NCI-H69 (cell line): ENCODE results near the gene JMJD4.
A peak's percentile ranks its signal among the peaks of the same experiment; 100 is the strongest.

Experiments
- DNase-seq: peaks from one replicate; lab custom pipeline; 2025; lab: John Stamatoyannopoulos, UW

The JMJD4 gene, protein sequence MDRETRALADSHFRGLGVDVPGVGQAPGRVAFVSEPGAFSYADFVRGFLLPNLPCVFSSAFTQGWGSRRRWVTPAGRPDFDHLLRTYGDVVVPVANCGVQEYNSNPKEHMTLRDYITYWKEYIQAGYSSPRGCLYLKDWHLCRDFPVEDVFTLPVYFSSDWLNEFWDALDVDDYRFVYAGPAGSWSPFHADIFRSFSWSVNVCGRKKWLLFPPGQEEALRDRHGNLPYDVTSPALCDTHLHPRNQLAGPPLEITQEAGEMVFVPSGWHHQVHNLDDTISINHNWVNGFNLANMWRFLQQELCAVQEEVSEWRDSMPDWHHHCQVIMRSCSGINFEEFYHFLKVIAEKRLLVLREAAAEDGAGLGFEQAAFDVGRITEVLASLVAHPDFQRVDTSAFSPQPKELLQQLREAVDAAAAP

DNA sequence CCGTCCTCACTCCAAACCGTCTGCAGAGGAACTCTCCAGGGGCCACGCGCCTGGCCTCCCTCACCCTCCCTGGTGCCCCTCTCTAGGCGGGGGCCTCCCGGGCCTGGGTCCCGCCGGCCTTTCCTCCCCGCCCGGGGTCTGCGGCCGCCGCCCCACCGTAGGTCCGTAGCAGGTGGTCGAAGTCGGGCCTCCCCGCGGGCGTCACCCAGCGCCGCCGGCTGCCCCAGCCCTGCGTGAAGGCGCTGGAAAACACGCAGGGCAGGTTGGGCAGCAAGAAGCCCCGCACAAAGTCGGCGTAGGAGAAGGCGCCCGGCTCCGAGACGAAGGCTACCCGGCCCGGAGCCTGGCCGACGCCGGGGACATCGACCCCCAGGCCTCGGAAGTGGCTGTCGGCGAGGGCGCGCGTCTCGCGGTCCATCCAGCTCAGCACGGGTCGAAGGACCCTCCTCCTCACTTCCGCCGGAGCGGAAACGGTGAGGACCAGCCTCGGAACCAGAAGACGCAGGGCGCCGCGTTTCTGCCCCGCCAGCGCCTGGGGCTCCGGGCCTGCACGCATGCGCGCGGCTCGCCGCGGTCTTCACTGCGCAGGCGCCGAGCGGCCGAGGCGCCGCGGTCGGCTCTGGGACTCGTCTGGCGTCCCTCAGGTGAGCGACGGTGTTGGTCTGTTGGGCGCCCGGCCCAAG lies at the start of gene JMJD4, which contains the start of gene SNAP47:
Gene JMJD4, minus strand, starts transcription at position 447 of the 683 bp plus-strand sequence. Its CDS starts 29 bp downstream, at position 418.
Gene SNAP47, plus strand, starts transcription at position 580 of the 683 bp plus-strand sequence. CDS start 12,302 bp downstream, outside the sequence.
- DNase-seq = peak; percentile 97

DNA sequence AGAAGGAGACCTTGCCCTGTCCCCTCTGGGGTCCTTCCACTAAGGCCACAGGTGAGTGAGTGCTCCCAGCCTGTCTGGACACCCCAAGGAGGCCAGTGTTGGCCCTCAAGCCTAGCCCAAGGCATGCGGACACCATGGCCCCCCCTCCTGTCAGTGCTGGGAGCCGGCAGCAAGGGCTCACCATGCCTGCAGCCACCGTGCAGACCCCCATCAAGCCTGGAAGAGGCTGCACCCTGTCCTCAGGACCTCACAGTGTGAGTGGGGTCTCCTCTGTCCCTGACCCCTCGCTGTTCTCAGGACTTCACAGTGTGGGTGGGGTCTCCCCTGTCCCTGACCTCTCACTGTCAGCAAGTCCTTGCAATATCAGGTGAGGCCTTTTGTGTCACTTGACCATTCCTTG lies 47.1 kb upstream of the JMJD4 start:
- DNase-seq = no peak

DNA sequence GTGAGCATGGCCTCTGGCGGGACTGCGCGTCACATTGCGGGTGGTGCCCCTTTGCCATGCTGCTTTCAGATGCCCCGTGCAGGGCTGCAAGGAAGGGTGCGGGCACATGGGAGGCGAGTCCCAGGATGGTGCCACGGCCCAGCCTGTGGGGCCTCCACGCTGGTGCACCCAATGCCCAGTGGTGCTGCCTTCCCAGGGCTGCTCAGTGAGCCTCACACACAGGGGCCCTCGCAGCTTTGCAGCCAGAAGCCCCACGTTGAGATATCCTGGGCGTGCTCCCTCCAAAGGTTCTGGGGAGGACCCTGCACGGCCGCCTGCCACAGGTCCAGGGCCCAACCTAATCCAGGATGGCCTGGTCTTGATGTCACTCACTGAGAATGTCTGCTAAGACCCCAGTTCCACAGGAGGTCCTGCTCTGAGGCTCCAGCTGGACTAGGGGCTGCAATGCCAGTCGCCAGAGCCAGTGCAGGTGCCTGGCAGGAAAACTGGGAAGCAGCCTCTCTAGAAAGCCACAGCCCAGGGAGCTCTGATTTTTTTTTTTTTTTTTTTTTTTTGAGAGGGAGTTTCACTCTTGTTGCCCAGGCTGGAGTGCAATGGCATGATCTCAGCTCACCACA lies 46.3 kb upstream of the JMJD4 start:
- no peak for DNase-seq

DNA sequence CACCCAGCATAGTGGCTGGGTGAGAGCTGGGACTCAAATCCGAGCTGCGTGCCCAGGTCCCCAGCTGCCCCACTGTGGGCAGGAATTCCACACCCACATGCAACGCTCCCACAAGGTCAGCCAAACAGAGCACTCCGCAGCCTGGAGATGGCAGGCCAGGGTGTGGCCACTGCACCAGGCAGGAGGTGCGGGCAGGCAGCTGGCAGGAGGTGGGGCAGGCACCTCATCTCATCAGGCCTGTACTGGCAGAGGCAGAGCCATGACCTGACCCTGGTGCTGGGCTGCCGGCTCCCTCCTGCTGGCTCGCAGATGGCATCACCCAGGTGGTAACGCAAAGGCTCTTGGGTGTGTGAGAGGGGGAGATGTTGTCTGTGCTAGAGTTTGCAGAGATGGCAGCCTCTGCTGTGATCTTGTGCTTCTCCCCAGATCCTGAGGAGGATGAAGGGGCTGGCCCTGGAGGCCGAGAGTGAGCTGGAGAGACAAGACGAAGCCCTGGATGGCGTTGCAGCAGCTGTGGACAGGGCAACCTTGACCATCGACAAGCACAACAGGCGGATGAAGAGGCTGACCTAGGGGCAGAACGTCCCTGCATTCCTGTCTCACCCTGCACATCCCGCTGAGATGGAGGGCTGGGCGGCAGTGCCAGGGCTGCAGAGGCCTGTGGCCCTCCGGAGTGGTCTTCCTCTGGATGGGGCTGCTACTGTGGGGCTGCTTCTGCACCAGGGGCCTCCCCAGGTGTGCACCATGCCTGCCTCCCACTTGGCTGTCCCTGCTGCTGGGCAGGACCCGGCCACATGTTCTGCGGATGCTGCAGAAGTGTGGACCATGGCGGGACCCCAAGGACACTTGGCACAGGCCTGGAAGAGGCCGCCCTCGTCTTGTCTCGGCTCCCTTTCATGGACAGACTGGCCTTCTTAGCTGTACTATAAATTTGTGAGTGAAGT lies 45.3 kb upstream of the JMJD4 start:
- DNase-seq = peak; percentile 94

DNA sequence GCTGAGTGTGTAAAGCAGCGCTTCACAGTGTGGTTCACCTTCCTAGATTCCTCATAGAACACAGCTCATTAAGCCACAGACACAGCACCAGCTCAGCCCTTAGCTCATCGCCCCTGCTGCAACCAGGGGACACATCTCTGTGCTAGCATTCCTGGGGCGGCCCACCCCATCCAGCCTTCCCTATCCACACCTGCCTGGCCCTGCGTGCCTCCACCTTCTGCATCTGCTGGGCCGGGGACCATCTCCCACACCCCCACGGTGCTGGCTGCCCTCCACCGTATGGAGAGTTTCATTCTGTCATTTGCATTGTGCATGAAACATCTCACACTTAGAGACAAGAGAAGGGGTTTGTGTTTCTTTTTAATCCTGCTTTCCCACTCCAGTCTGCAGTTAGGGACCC lies 44.6 kb upstream of the JMJD4 start:
- peak; percentile 56 for DNase-seq

DNA sequence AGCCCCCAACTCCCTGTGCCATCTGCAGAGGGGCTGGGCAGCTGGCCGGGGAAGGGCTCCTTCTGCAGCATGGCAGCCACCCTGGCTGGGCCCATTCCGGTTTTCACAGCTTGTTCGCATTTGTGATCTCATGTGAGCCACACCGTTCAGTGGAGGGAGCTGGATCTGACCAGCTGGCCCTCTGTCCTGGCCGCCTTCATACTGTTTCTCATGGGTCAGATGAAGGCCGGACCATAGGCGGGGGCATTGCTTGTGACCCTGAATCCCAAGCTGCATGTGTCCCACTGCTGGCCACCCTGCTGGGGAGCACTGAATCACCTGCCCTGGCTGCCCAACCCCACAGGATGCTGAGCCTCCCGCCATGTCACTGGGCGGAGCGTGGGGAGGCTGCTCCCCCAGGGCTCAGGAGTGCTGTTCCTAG lies 43.9 kb upstream of the JMJD4 start:
- DNase-seq = peak; percentile 77

DNA sequence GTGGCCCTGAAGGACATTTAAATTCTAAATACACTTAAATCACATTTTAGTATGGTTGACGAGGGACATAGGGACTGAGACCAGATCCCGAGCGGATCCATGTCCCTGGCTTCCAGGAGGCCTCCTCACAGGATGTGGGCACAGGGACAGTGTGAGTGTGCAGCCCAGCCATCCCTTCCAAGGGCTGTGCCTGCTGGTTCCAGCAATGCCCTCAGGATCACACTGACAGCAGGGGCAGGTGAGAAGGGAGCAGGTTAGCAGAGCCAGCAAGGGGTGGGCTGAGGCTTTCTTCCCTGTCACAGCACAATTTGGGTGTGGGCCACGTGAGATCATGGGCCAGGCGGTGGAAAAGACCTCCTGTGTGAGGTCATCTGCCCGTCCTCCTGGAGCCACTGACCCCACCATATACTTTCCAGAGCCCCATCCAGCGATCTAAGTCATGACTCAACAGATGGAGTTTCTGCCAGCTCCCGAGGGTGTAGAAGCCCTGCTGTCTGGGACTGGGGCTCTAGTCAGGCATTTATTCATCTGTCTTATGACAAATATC lies 43.4 kb upstream of the JMJD4 start:
- DNase-seq = peak; percentile 94

DNA sequence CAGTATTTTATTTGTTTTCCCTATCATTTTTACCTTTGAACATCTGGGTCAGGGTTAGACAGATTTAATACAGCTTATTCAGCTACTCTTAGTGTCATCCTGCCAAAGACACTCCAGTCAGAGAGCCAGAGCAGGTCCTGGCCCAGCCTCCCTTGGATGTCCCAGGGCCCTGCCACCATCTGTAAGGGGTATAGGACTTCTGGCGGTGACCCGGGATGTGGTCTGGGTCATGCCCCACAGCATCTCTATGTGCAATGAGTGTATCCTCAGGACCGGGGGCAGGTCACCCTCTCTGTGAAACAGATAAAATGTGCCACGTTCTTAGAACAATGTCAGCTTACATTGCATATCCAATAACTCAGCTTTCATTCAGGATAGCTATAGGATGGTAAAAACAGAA lies 42.5 kb upstream of the JMJD4 start:
- no peak for DNase-seq

DNA sequence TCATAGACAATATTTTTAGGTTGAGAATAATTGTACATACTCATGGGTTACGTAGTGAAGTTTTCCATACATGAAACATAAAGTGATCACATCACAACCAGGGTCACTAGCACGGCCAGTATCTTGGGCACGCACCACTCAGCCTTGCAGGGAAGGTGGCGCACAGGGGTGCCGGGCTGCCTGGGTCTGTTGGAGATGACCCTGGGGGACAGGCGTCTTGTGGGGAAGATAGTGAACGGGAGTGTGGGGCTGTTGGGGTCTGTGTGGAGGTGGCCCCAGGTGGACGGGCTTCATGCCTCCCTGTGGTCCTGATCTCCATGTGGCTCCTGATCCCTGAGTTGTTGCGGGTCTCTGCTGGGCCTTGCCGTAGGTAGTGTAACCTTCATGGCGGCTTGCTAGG lies 42.1 kb upstream of the JMJD4 start:
- no peak for DNase-seq

DNA sequence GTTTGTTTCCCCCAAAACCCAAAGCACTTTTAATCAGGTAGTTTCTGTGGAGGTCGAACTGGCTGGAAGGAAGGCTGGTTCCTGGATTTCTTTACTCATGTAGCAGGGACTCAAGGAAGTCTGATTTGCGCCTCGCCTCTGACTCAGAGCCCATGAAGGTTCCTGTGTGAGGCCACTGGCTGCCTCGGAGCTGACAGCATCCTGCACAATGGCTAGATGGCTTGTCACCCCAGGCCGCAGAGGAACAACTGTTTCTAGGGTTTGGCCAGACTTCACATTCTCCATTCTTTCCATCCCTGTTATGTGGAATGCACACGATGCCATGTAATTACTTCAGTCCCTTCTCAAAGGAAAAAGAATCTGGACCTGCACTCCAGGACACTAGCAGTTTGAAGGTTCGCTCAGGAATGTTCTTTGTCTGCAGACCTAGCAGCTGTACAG lies 41.2 kb upstream of the JMJD4 start:
- no peak for DNase-seq

DNA sequence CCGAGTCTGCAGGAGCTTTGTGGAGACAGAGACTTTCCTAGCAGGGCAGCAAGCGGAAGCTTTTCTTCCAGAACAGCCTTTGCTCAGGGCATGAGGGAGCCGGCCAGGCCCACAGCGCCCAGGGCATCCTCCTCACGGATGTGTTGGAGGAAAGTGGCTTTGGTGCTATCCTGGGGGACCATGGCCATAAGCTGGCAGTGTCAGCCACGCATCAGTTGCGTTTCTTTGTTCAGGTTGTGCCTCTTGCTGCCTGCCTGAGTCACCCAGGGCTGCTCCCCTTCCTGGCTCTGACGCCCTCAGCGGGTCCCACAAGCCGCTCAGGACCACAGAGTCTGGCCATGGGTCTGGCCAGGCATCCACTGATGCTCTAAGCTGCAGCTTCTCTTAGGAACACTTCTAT lies 40.7 kb upstream of the JMJD4 start:
- no peak for DNase-seq

DNA sequence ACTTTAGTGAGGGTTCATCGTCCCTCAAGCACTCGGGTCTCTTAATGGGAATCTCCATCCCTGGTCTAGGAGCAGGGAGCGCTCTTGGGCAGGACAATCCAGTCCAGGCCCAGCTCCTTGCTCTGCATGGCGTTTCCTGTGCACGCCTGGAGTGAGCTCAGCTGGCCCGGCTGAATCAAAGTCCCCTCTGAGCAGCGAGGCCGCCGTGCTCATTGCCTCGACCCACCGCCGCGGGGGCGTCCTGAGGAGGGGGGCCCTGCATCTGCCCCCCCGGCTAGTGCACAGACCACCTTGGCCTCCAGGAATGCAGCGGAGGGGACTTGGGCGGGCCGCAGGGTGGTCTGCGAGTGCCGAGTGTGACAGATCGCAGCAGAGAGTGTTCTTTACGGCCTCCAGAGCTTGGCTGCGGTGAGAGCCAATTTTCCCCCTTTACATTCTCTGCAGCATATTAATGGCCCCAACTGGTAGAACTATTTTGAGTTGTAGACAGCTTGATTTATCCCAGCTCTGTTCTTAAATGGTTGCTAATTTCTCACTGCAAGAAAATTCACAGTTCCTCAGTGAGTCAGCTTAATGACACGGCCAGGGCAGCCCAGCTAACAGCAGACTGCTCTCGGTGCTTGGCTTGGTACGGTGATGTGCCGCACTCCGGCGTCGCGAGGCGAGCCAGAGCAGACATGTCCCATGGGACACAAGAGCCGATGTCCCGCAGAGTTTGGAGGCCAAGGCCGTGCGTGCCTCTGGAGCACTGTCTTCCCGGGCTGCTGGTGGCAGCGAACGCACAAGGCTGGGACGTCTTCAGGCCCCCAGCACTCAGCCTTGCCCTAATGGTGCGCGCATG lies 39.9 kb upstream of the JMJD4 start:
- DNase-seq = no peak

DNA sequence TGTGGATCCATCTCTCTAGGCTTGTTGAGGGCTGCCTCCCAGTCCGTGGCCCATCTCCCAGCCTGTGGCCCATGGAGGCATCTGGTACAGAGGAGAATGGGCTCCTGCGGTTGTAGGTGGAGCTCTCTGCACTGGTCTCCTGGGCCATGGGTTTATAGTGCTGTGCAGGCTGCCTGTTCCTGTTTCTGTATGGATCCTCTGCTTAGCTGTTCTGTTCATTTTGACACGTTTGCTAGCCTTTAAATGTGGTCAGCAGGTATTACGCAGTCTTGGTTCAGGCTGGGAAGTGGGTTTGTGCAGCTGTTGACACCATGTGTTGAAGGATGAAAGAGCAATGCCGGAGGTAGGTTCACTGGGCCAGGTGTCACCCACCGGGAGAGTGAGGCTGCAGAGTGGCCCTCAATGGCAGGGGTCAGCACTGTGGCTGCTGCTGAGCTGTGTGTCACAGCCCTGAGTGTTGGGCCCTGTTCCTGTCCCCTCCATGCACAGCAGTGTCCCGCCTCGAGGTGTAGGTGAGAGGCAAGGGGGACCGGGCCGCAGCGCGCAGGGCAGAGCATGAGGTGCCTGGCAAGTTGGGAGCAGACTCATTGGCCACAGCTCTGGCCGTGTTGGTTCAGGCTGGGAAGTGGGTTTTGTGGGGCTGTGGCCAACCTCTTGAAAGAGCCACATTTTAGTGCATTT lies 39.1 kb upstream of the JMJD4 start:
- DNase-seq = peak; percentile 28

DNA sequence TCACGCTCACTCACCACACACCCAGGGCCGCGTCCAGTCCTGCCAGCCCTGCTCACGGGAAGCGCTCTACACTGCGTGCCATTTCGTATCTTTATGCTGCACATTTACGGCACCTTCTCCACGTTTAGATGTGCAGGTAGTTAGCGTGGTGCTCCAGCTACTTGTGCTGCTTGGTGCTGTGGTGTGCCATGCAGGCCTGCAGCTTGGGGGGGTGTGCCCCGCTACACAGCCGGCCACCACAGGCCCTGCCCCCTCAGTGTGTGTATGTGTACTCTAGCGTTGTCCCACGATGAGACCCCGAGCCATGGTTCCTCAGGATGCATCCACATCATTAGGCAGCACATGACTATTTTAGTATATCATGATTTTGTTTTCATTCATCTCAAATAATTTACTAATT lies 38.5 kb upstream of the JMJD4 start:
- no peak for DNase-seq

DNA sequence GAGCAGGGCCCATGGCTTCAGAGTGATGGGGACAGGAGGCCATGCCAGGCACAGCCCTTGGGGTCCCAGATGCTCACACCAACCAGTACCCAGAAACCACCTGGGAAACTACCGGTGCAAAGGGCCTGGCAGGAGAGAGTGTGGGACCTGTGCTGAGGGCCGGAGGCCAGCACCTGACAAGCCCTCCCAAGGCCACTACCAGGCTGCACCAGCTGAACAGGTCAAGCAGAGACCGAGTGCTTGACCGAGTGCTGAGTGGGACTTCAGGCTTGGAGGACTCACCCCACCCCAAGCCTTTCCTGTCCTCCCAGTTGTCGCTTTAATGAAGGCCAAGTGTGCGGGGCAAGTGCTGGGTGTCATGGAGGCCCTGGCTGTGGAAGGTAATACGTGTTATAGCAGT lies 36.7 kb upstream of the JMJD4 start:
- no peak for DNase-seq

DNA sequence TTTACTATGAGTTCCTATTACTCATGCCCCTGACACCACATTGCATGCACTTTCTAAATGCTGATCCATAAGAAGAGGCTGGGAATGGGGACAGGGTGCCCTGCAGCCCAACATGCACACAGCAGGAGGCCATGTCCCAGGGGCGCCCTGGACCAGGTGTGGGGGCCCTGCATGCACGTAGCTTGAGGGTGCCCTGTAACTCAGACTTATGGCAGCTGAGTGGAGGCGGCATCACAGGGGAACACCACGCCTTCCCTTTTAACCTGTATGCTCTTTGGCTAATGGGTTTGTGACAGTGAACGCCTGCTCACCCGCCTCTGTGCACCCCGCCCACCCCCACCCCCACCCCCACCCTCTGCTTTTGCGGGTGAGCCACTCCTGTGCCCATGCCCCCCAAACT lies 36.2 kb upstream of the JMJD4 start:
- DNase-seq = no peak

DNA sequence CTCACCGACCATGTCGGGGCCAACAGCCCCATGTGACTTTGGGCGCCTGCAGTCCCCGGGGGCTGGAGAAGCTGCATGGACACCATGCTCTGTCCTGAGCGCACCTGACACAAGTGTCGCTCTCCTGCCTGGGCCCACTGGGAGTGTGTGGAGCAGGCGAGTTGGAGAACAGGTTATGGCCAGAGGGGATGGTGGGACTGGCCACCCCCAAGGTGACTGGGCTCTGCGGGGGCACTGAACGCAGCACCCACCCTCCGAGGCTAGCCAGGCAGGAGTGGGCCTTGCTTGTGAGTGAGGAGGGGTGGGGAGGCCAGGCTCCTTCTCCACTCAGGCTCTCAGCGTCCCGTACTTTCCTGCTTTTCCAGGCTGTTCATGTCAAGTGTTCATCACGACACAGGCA lies 35.7 kb upstream of the JMJD4 start:
- DNase-seq = no peak

DNA sequence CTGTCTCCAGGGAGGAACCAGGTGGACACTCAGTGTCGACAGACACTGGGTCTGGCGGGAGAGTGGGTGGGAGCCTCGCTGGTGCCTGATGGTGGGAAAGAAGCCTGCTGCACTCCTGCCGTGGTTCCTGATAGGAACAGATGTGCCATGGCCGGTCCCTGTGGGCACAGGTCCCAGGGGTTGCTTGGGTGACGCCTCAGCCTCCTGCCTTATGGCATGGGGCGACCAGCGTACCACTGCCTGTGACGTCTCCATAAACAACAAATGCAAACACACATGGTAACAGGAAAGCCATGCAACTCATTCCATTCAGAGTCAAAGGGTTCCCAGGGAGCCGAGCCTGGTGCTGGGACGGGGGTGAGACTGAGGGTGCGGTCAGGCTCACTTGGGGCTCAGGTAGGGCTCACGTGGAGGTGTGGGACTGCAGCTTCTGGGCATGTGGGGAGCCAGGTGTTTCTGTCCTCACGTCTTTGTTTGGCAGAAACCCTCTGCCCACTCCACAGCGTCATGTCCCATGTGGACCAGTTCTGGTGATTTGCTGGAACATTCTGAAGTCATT lies 34.9 kb upstream of the JMJD4 start:
- no peak for DNase-seq
